Thymus (tissue), 11 donors: Measurements from ENCODE around the gene SNHG17. TPM values are rescaled to one million over a fixed set of nuclear protein-coding genes. Genes with fewer than 3 reads are reported as not detected.
"Not testable (repeated sequence)": the region's sequence is repeated elsewhere in the genome, so short reads cannot be mapped to it uniquely, and the experiment has no call there.

Experiments
- DNase-seq, 9 donors: peaks; one replicate each; pipeline ENCODE4 v3.0.0-alpha.2; 2013; ENCODE audit warnings: low spot score in 9 of 9, low read depth in 6 of 9, missing footprints in 1 of 9
- H3K27ac ChIP-seq, 2 donors: one replicate each; pipeline ENCODE4 v1.5.1; 2013; ENCODE audit warnings: control low read depth in 1 of 2, low read depth in 1 of 2, low read length in 1 of 2, mild to moderate bottlenecking in 1 of 2, moderate library complexity in 1 of 2
- H3K27me3 ChIP-seq, 2 donors: one replicate each; pipeline ENCODE4 v1.5.1; 2013; ENCODE audit warnings: low read length in 1 of 2; ENCODE audit not compliant: control insufficient read depth in 2 of 2, insufficient read depth in 1 of 2
- H3K36me3 ChIP-seq, 2 donors: one replicate each; pipeline ENCODE4 v1.5.1; 2013; ENCODE audit warnings: low read length in 1 of 2, mild to moderate bottlenecking in 1 of 2, moderate library complexity in 1 of 2; ENCODE audit not compliant: control insufficient read depth in 2 of 2, insufficient read depth in 2 of 2
- H3K4me1 ChIP-seq, 2 donors: one replicate each; pipeline ENCODE4 v1.5.1; 2013; ENCODE audit warnings: low read length in 2 of 2; ENCODE audit not compliant: control insufficient read depth in 2 of 2, insufficient read depth in 2 of 2
- H3K4me3 ChIP-seq, 2 donors: one replicate each; pipeline ENCODE4 v1.5.1; 2013; ENCODE audit warnings: low read length in 2 of 2, control low read depth in 1 of 2, mild to moderate bottlenecking in 1 of 2
- H3K9me3 ChIP-seq, 2 donors: one replicate each; pipeline ENCODE4 v1.5.1; 2013; ENCODE audit warnings: low read length in 1 of 2, mild to moderate bottlenecking in 1 of 2; ENCODE audit not compliant: control insufficient read depth in 2 of 2, insufficient read depth in 1 of 2
- WGBS: extraction: QIAGEN DNeasy Blood & Tissue Kit; methylation state at CpG from one replicate; pipeline ENCODE4 v1.1.7; 2013; 5-methylcytosine and 5-hydroxymethylcytosine counted together
- polyA plus RNA-seq: library from polyadenylated mRNA; stranded (reverse); fragments of 200-250 nt; gene quantifications from one replicate; pipeline ENCODE4 v1.2.3, GENCODE V29; 2013
- total RNA-seq: library from RNA; stranded (reverse); fragments of 120-200 nt; gene quantifications from one replicate; pipeline ENCODE4 v1.2.4, GENCODE V29; 2013
- donor health status: healthy.

SNHG17 gene
- total and polyA plus RNA-seq, 2 donors: 11.0 to 36.0 TPM

- H3K27ac ChIP-seq: no peak overlapping the region
- H3K36me3 ChIP-seq: no peaks in the 10 kb centered on the region
- WGBS: 92% methylated on average over 2 of the region's 2 CpGs
These were observed 31.0 kb upstream of the SNHG17 start for GRCh38 chr20:38466171-38466570.

GRCh38 chr20:38461569-38461968 lies 26.4 kb upstream of the SNHG17 start:
- not testable (repeated sequence) for H3K4me3 ChIP-seq, H3K9me3 ChIP-seq, H3K4me1 ChIP-seq, H3K27me3 ChIP-seq, H3K36me3 ChIP-seq, H3K27ac ChIP-seq, DNase-seq
- 92% methylated on average over 30 of the region's 30 CpGs for WGBS

More at GRCh38 chr20:38466171-38466570, 31.0 kb upstream of the SNHG17 start:
- Histone ChIP-seq H3K4me1 (no peaks in the 10 kb centered on the region), H3K9me3 (no peaks in the 10 kb centered on the region), H3K27me3 (no peaks in the 10 kb centered on the region), H3K4me3 (no peak overlapping the region)
- no peak for DNase-seq

GRCh38 chr20:38461167-38461566 lies 26.0 kb upstream of the SNHG17 start:
- not testable (repeated sequence) for H3K27me3 ChIP-seq, H3K36me3 ChIP-seq, H3K4me1 ChIP-seq, H3K4me3 ChIP-seq, H3K27ac ChIP-seq, DNase-seq, H3K9me3 ChIP-seq
- WGBS: over 99% methylated on average over 24 of the region's 33 CpGs

- WGBS: 77% methylated on average over 1 of the region's 2 CpGs
- H3K27ac ChIP-seq, H3K27me3 ChIP-seq, H3K36me3 ChIP-seq, H3K4me3 ChIP-seq, DNase-seq, H3K9me3 ChIP-seq, H3K4me1 ChIP-seq: not testable (repeated sequence)
These were observed 25.5 kb upstream of the SNHG17 start for GRCh38 chr20:38460631-38461030.

- no peak for DNase-seq
- no peak overlapping the region for H3K4me3 ChIP-seq
- no peaks in the 10 kb centered on the region for H3K4me1 ChIP-seq
- H3K36me3 ChIP-seq: no peaks in the 10 kb centered on the region
- H3K27me3 ChIP-seq: no peaks in the 10 kb centered on the region
- WGBS: 83% methylated on average over 5 of the region's 5 CpGs
- H3K9me3 ChIP-seq: no peaks in the 10 kb centered on the region
- no peak overlapping the region for H3K27ac ChIP-seq
These were observed 25.0 kb upstream of the SNHG17 start for GRCh38 chr20:38460040-38460623.

- H3K27ac ChIP-seq: no peak overlapping the region
- H3K36me3 ChIP-seq: no peaks in the 10 kb centered on the region
- H3K9me3 ChIP-seq: no peaks in the 10 kb centered on the region
- 98% methylated on average over 5 of the region's 5 CpGs for WGBS
- H3K27me3 ChIP-seq: no peaks in the 10 kb centered on the region
- DNase-seq: no peak
- no peak overlapping the region for H3K4me3 ChIP-seq
- no peaks in the 10 kb centered on the region for H3K4me1 ChIP-seq
These were observed 23.2 kb upstream of the SNHG17 start for GRCh38 chr20:38458314-38458713.

- H3K27ac ChIP-seq: no peak overlapping the region
- WGBS: 96% methylated on average over 13 of the region's 13 CpGs
- no peaks in the 10 kb centered on the region for H3K9me3 ChIP-seq
- H3K4me3 ChIP-seq: no peak overlapping the region
- H3K36me3 ChIP-seq: peaks cover 8 to 11% of the 10 kb centered on the region in 2 donors
- H3K27me3 ChIP-seq: no peaks in the 10 kb centered on the region
- H3K4me1 ChIP-seq: no peaks in the 10 kb centered on the region
- DNase-seq: no peak
These were observed 19.7 kb upstream of the SNHG17 start for GRCh38 chr20:38454556-38455473.

GRCh38 chr20:38453941-38454340 lies 18.8 kb upstream of the SNHG17 start:
- WGBS: 93% methylated on average over 2 of the region's 2 CpGs
- Histone ChIP-seq H3K27ac (no peak overlapping the region), H3K9me3 (no peaks in the 10 kb centered on the region)

GRCh38 chr20:38452880-38453624 lies 17.9 kb upstream of the SNHG17 start:
- DNase-seq: no peak
- Histone ChIP-seq H3K36me3 (peaks cover 18% of the 10 kb centered on the region in 2 donors), H3K27me3 (no peaks in the 10 kb centered on the region), H3K9me3 (no peaks in the 10 kb centered on the region), H3K27ac (no peak overlapping the region), H3K4me1 (peaks cover 0 to 4% of the 10 kb centered on the region in 2 donors), H3K4me3 (no peak overlapping the region)
- WGBS: 98% methylated on average over 18 of the region's 19 CpGs

More at GRCh38 chr20:38453941-38454340, 18.8 kb upstream of the SNHG17 start:
- H3K4me1 ChIP-seq: no peaks in the 10 kb centered on the region
- no peak for DNase-seq
- H3K4me3 ChIP-seq: no peak overlapping the region
- H3K27me3 ChIP-seq: no peaks in the 10 kb centered on the region
- H3K36me3 ChIP-seq: peaks cover 13 to 18% of the 10 kb centered on the region in 2 donors
